NCI-H446 treated with DMSO at 0.1 percent for 48 hours (cell line): ENCODE results near the gene YPEL2.
"Not testable (repeated sequence)": the region's sequence is repeated elsewhere in the genome, so short reads cannot be mapped to it uniquely, and the experiment has no call there.

Experiments
- DNase-seq: peaks from one replicate; lab custom pipeline; 2025; lab: John Stamatoyannopoulos, UW

Gene YPEL2

GRCh38 chr17:59331129-59331928 lies at the start of gene YPEL2:
Gene YPEL2 (plus strand): TSS chr17:59331655. CDS start chr17:59353410, 21,755 bp downstream.
- peak; percentile 79 for DNase-seq

- DNase-seq = no peak
Measured at GRCh38 chr17:59284317-59284716, 47.1 kb upstream of the YPEL2 start.

- no peak for DNase-seq
Measured at GRCh38 chr17:59287452-59287851, 44.0 kb upstream of the YPEL2 start.

GRCh38 chr17:59287891-59288290 lies 43.6 kb upstream of the YPEL2 start:
- DNase-seq = no peak

GRCh38 chr17:59289981-59290301 lies 41.5 kb upstream of the YPEL2 start:
- DNase-seq = no peak

DNA sequence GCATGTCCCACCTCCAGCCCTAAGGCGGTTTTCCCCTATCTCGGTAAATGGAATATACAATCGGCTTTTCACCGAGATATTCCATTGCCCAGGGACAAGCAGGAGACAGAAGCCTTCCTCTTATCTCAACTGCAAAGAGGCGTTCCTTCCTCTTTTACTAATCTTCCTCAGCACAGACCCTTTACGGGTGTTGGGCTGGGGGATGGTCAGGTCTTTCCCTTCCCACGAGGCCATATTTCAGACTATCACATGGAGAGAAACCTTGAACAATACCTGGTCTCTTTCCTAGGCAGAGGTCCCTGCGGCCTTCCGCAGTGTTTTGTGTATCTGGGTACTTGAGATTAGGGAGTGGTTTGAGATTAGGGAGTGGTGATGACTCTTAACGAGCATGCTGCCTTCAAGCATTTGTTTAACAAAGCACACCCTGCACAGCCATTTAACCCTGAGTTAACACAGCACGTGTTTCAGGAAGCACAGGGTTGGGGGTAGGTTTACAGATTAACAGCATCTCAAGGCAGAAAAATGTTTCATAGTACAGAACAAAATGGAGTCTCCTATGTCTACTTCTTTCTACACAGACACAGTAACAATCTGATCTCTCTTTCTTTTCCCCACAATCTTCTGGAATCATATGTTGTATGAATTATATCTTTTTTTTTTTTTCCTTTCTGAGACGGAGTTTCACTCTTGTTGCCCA lies 41.0 kb upstream of the YPEL2 start:
- not testable (repeated sequence) for DNase-seq

- no peak for DNase-seq
Measured at GRCh38 chr17:59292174-59292523, 39.3 kb upstream of the YPEL2 start.

DNA sequence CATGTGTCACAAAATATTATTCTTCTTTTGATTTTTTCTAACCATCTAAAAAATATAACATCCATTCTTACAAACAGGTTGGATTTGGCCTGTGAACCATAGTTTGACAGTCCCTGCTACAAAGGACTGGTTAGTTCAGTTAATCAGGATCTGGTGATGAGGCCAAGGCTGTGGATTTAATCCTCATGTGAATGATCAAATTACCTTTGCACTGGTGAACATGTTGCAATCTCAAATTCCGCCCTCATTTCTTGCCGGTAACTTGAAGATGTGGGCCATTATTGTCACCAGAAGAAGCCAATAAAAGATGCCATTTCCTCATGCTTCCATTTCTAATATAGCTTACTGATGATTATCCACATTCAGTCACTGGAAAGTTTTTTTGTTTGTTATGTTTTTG lies 35.3 kb upstream of the YPEL2 start:
- no peak for DNase-seq

DNA sequence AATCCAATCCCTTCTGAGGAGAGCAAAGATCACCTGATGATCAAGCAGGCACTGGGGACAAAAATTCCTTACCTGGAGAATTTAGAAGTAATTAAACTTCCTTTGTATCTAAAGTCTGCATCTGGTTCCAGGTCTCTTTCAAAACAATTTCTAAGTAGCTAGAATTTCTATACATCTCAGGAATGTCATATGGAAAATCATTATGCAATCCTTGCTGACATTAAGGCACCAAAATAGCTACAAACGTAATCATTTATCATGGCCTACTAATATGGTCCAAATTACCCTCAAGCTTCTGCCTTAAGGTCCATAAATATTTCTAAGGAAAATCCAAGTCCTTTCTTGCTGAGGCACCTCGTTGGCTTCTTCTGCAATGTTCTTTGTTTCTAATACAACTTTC lies 32.9 kb upstream of the YPEL2 start:
- DNase-seq = no peak

DNA sequence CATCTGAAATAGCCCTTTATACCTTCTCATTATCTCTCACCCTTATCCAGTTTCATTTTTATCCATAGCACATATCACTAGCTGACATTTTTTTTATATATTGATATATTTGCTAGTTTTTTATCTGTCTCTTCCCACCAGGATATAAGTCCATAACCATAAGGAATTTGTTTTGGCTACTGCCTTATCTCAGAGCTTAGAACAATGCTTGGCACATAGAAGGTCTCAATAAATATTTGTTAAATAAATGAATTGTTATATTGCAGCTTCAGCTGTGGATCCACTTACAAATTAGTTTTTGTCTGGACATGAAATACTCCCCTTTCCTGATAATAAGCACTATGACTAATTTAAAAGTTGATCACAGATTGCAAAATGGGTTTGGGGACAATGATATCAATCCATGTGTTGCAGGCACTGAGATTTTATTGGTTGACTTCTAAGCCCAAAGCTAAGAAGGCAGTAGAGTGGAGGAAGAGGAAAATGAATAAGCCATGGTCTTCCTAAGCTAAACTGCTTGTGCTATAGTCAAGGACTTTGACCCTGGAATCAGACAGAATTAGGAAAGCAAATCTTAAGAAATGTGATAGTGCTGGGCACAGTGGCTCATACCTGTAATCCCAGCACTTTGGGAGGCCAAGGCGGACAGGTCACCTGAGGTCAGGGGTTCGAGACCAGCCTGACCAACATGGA lies 31.9 kb upstream of the YPEL2 start:
- DNase-seq = no peak

DNA sequence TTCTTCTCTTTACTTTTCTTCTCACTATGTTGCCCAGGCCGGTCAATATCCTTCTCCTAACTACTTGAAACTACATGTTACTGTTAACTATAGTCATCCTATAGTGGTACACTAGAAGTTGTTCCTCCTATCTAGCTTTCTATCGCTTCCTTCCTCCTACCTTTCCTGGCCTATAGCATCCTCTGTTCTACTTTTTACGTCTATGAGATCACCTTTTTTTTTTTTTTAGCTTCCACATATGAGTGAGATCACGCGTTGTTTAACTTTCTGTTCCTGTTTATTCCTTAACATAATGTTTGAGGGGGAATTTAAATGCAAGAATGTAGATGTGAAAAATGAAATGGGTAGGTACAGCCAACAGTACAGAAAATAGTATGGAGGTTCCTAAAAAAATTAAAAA lies 30.5 kb upstream of the YPEL2 start:
- DNase-seq = no peak

DNA sequence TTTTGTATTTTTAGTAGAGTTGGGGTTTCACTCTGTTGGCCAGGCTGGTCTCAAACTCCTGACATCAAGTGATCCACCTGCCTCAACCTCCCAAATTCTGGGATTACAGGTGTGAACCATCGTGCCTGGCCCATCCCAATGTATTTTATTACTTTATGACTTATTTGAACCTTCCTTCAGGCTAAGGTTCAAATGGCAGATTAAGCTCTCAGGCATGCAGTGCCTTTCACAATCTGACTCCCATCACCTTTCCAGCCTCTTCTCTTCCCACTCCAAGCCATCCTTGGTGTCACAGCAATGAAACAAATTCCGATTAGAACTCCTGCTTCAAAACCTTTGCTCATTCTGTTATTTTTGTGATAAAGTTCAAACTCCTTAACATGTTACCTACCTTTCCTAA lies 26.6 kb upstream of the YPEL2 start:
- DNase-seq = no peak

DNA sequence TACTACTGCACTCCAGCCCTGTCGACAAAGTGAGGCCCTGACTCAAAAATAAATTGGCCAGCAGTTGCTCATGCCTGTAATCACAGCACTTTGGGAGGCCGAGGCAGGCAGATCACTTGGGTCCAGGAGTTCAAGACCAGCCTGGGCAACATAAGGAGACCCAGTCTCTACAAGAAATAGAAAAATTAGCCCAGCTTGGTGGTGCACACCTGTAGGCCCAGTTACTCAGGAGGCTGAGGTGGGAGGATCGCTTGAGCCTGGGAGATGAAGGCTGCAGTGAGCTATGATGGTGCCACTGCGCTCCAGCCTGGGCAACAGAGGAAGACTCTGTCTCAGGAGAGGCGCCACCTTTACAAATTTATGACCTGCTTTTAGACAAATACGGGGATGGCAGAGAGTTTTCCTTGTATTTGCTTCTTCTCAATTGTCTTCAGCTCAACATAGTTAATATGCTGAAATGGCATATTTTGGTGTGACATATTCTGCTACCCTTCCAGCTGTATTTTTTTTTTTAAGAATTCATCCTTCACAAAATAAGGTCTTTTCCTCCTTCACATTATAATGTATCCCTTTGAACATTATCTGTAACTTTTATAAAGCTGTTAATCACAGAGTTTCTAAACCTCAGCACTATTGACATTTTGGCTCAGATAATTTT lies 21.1 kb upstream of the YPEL2 start:
- no peak for DNase-seq

- DNase-seq = peak; percentile 54
Measured at GRCh38 chr17:59311051-59311468, 20.4 kb upstream of the YPEL2 start.

- DNase-seq = not testable (repeated sequence)
Measured at GRCh38 chr17:59311521-59311920, 19.9 kb upstream of the YPEL2 start.

DNA sequence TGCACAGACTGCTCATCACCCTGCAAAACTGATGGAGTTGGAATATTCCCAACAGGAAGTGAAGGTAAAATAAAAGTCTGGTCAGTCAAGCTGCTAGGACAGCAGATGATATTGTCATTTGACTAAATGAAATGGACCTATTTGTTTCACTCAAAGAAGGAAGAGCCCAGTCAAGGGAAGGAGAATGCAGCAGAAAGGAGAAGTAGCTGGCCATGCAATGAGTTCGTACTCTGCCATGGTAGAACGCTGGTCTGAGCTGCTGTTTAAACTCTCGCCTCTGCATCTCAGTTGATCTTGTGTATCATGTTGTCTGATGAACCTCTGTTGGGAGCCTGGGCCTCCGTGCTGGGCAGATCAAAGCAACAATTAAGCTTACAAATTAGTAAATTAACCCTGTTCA lies 15.6 kb upstream of the YPEL2 start:
- no peak for DNase-seq

- no peak for DNase-seq
Measured at GRCh38 chr17:59327121-59327980, 4.1 kb upstream of the YPEL2 start.

DNA sequence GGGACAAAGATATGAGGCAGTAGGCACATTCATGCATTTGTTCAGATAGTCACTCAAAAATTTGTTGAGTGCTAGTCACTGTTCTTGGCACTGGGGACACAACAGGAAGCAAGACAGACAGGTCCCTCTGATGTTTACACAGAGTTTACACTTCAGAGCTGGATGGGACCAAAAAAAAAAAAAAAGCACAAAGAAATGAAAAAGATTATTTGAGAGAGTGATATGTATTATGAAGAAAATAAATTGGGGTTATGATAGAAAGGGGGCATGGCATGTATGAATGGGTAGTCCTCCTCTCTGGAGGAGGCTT lies 3.5 kb upstream of the YPEL2 start:
- DNase-seq = no peak

DNA sequence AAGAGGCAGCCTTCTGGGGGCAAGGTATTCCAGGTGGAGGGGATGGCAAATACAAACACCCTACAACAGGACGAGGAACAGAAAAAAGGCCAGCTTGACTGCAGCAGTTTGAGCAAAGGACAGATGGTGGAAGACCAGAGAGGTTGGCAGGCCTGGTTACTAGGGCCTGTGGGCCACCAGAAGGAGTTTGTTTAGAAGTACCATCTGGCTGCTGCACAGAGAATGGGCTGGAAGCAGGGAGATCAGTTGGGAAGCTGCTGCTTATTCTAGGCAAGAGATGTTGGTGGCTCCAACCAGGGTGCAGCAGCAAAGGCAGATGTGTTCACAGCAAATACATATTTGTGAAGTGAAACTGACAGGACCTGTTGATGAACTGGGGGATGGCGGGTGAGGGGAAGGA lies 2.9 kb upstream of the YPEL2 start:
- DNase-seq = peak; percentile 93

GRCh38 chr17:59329176-59330052 lies 2.0 kb upstream of the YPEL2 start:
- DNase-seq = peak; percentile 59
